Endothelial cell of umbilical vein (primary cell): ENCODE data around the gene KIF26B. TPM values are rescaled to one million over a fixed set of nuclear protein-coding genes. Genes with fewer than 3 reads are reported as not detected.

Experiments used
- BruUV-seq: library from RNA; stranded (reverse); fragments of 400-500 nt; replicated peaks from 2 replicates; lab custom pipeline; 2021; lab: Mats Ljungman, UMichigan
- CTCF ChIA-PET: fragments of 300-600, 350-600 bp; sonication (Branson Sonifier 250); formaldehyde crosslinking; loops from one replicate; lab custom pipeline; 2021; ENCODE audit warnings: antibody characterized with exemption, inconsistent platforms; lab: Charles Lee
- POLR2A ChIA-PET: fragments of 300-600, 350-600 bp; sonication (Branson Sonifier 250); formaldehyde crosslinking; loops from one replicate; lab custom pipeline; 2021; ENCODE audit warnings: antibody characterized with exemption, inconsistent platforms; lab: Charles Lee
- DNase-seq: peaks from one replicate; pipeline ENCODE4 v3.0.0-alpha.2; 2011; ENCODE audit warnings: low read depth, low spot score
- FAIRE-seq: peaks from 2 replicates; lab custom pipeline; 2011; peaks lifted over from hg19 to GRCh38; lab: Jason Lieb, UNC
- H2AFZ ChIP-seq: 2 replicates; pipeline ENCODE4 v1.6.0; 2012; ENCODE audit warnings: low read depth, low read length, control low read depth, inconsistent platforms
- H3K27ac ChIP-seq: 2 replicates; pipeline ENCODE4 v1.5.1; 2011; ENCODE audit warnings: low read depth, mild to moderate bottlenecking, control low read depth, low read length, moderate library complexity; ENCODE audit not compliant: insufficient read depth
- H3K27me3 ChIP-seq, 2 experiments: 2 replicates each; pipeline versions ENCODE4 v1.6.0 to v1.6.1; 2011; ENCODE audit warnings: low read length in 2 of 2, mixed read lengths in 1 of 2; ENCODE audit not compliant: control insufficient read depth in 2 of 2, insufficient read depth in 2 of 2
- H3K36me3 ChIP-seq, 2 experiments: 2 replicates in 1 of 2; 3 replicates in 1 of 2; pipeline ENCODE4 v1.5.1; 2011; ENCODE audit warnings: low read length in 2 of 2, mild to moderate bottlenecking in 1 of 2, moderate library complexity in 1 of 2; ENCODE audit not compliant: control insufficient read depth in 2 of 2, insufficient read depth in 2 of 2; ENCODE audit errors: extremely low read depth in 1 of 2
- H3K4me1 ChIP-seq: 3 replicates; pipeline ENCODE4 v1.5.1; 2011; ENCODE audit warnings: mild to moderate bottlenecking, low read length; ENCODE audit not compliant: control insufficient read depth, insufficient read depth; ENCODE audit errors: extremely low read depth
- H3K4me2 ChIP-seq: 2 replicates; pipeline ENCODE4 v1.6.1; 2011; ENCODE audit warnings: low read length, control low read depth, mixed read lengths; ENCODE audit not compliant: insufficient read depth
- H3K4me3 ChIP-seq, 3 experiments: fragments of 200-600 bp in 1 of 3; sonication (generic), shearing (Covaris generic) in 1 of 3; replicated peaks in 1 of 3; 2 replicates each; pipeline ENCODE4 v1.5.1; 2011 to 2016; ENCODE audit warnings: control low read depth in 3 of 3, low read length in 3 of 3, mild to moderate bottlenecking in 2 of 3, inconsistent platforms in 1 of 3, low read depth in 1 of 3, moderate library complexity in 1 of 3; ENCODE audit not compliant: insufficient read depth in 1 of 3
- H3K79me2 ChIP-seq: 2 replicates; pipeline ENCODE4 v1.6.0; 2012; ENCODE audit warnings: low read length, inconsistent platforms; ENCODE audit not compliant: control insufficient read depth, insufficient read depth
- H3K9ac ChIP-seq: replicated peaks from 2 replicates; pipeline ENCODE3; 2011; ENCODE audit warnings: low read length, control low read depth; ENCODE audit not compliant: insufficient read depth; ENCODE audit errors: extremely low read depth
- H3K9me1 ChIP-seq: replicated peaks from 3 replicates; pipeline ENCODE4 v1.6.0; 2011; ENCODE audit warnings: mild to moderate bottlenecking, low read length; ENCODE audit not compliant: control insufficient read depth, insufficient read depth; ENCODE audit errors: extremely low read depth
- H3K9me3 ChIP-seq: replicated peaks from 2 replicates; pipeline ENCODE4 v1.5.1; 2012; ENCODE audit warnings: low read length, inconsistent platforms; ENCODE audit not compliant: control insufficient read depth, insufficient read depth
- H4K20me1 ChIP-seq: replicated peaks from 2 replicates; pipeline ENCODE3; 2011; ENCODE audit warnings: mild to moderate bottlenecking, low read length; ENCODE audit not compliant: control insufficient read depth, insufficient read depth; ENCODE audit errors: extremely low read depth
- POLR2A ChIP-seq: IDR thresholded peaks from 2 replicates; pipeline ENCODE4 v1.6.1; 2012; ENCODE audit warnings: low read depth, mild to moderate bottlenecking, control low read depth, low read length
- POLR2AphosphoS5 ChIP-seq: IDR thresholded peaks from 2 replicates; pipeline ENCODE4 v1.6.1; 2012; ENCODE audit warnings: low read depth, mild to moderate bottlenecking, control low read depth, low read length, moderate library complexity; ENCODE audit not compliant: insufficient read depth
- dilution Hi-C: fragments of 300-500 bp; cut with MboI; formaldehyde crosslinking; loops from one replicate; pipeline ENCODE4 v1.15.0; 2019; ENCODE audit warnings: low sequenced_read_pairs; ENCODE audit not compliant: extremely low pct_ligation_motif_present
- intact Hi-C: fragments of 100-400 bp; cut with micrococcal nuclease; formaldehyde crosslinking; loops from one replicate; pipeline ENCODE4 v1.10.0; 2022
- polyA plus RNA-seq, 4 experiments: library from polyadenylated mRNA; depleted of rRNA in 3 of 4; stranded (reverse) in 3 of 4; unstranded in 1 of 4; fragments of >200 nt; gene quantifications; 2 replicates each; pipeline versions ENCODE4 v1.2.1 to v1.2.3, GENCODE V29; 2011 to 2012; ENCODE audit warnings: missing spikeins in 1 of 4
- total RNA-seq: library from RNA; stranded (reverse); gene quantifications from 2 replicates; pipeline ENCODE4 v1.2.3, GENCODE V29; 2021
- TF ChIP-seq, protein P1 (sequence below), 2 donors: IDR thresholded peaks; 1 replicate in 1 of 2; 2 replicates in 1 of 2; pipeline ENCODE4 v1.5.1; 2011; ENCODE audit warnings: low read length in 2 of 2, mild to moderate bottlenecking in 2 of 2, moderate library complexity in 2 of 2, control low read depth in 1 of 2, inconsistent platforms in 1 of 2, low read depth in 1 of 2; ENCODE audit not compliant: insufficient read depth in 1 of 2; ENCODE audit errors: extremely low read depth in 1 of 2
- TF ChIP-seq, protein P2 (sequence below): IDR thresholded peaks from 2 replicates; pipeline ENCODE4 v1.6.1; 2011; ENCODE audit not compliant: insufficient read depth, insufficient read length

The KIF26B gene
- total and polyA plus RNA-seq, 2 donors (not counting 3 experiments of a cell fraction or from before 2014, with no cell fraction given) = 0.04 to 0.49 TPM

DNA sequence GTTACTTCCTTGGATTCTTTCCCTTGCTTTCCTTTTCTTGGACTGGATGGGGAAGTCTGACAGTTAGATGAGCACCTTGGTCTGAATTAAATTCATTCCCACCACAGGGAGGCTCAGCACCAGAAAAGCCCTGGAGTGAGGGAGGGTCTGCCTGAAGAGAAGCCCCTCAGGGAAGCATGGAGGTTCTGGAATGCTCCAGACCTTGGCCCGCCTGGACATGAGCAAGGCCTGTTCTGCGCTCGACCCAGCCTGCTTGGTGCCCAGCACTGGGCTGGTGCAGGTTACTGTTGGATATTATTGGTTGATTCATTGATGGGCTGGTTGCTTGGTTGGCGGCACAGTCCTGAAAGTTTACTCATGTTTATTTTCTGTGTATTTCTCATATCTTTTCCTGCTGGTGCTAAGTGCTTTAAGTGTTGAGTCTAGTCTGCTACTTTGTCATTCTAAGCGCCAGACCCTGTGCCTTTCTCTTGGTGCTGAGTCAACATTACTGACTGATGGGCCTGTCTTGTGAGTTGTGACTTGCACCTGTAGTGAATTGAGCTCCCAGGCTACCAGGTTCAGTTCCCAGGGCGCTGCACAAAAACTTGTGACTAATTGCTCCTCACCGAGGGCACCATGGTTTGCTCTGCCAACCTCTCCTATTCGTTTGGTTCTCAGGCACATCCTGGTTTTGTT lies 538.5 kb downstream of the KIF26B start:
- Histone ChIP-seq H3K79me2 (no peaks in the 10 kb centered on the region), H3K27me3 (no peaks in the 10 kb centered on the region), H3K4me3 (no peak overlapping the region), H3K9me1 (no peaks in the 10 kb centered on the region), H3K4me2 (no peak overlapping the region), H3K9me3 (no peaks in the 10 kb centered on the region), H2AFZ (no peak overlapping the region), H3K36me3 (no peaks in the 10 kb centered on the region), H4K20me1 (no peaks in the 10 kb centered on the region), H3K9ac (no peak overlapping the region), H3K27ac (no peak overlapping the region), H3K4me1 (no peaks in the 10 kb centered on the region)
- DNase-seq = no peak
- TF ChIP-seq, protein P1, sequence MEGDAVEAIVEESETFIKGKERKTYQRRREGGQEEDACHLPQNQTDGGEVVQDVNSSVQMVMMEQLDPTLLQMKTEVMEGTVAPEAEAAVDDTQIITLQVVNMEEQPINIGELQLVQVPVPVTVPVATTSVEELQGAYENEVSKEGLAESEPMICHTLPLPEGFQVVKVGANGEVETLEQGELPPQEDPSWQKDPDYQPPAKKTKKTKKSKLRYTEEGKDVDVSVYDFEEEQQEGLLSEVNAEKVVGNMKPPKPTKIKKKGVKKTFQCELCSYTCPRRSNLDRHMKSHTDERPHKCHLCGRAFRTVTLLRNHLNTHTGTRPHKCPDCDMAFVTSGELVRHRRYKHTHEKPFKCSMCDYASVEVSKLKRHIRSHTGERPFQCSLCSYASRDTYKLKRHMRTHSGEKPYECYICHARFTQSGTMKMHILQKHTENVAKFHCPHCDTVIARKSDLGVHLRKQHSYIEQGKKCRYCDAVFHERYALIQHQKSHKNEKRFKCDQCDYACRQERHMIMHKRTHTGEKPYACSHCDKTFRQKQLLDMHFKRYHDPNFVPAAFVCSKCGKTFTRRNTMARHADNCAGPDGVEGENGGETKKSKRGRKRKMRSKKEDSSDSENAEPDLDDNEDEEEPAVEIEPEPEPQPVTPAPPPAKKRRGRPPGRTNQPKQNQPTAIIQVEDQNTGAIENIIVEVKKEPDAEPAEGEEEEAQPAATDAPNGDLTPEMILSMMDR (IDR thresholded peaks at IDR 0.05; ENCODE audit: extremely low read depth in 1 of 2, insufficient read depth in 1 of 2, low read depth in 1 of 2, low read length in 2 of 2) = no peak
- TF ChIP-seq POLR2AphosphoS5 (no peak), POLR2A (no peak)
- TF ChIP-seq, protein P2, sequence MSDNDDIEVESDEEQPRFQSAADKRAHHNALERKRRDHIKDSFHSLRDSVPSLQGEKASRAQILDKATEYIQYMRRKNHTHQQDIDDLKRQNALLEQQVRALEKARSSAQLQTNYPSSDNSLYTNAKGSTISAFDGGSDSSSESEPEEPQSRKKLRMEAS = no peak
- ChIA-PET POLR2A (no interaction called here), CTCF (no interaction called here)
- FAIRE-seq = no peak
- dilution Hi-C loops (no loop called here), intact Hi-C loops (no loop called here)
- BruUV-seq = no TSS peak
